NCI-H2171 treated with DMSO at 0.1 percent for 48 hours (cell line): ENCODE measurements around the gene SPANXN1.
"Not testable (repeated sequence)": the region's sequence is repeated elsewhere in the genome, so short reads cannot be mapped to it uniquely, and the experiment has no call there.

ENCODE experiments used
- DNase-seq: peaks from one replicate; lab custom pipeline; 2025; lab: John Stamatoyannopoulos, UW

The SPANXN1 gene, protein sequence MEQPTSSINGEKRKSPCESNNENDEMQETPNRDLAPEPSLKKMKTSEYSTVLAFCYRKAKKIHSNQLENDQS

DNA sequence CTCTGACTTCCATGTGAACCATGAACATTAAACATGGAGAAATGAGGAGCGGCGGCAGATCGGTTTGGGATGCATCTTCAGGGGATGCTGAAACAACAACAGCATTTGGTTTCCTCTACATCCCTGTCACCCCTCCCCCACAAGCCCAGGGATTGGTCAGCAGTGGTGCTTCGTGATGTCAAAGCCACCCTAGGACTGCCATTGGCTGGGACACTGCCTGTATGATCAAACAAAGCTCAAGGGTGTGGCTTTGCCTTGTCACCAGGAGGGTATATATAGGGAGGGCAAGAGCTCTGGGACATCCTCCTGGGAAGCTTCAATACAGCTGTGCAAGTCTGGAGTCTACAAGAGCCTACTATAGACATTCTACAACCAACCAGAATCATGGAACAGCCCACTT, at the start of gene SPANXN1:
Gene SPANXN1 (plus strand): TSS at position 301 of the 400 bp plus-strand sequence. CDS start 84 bp downstream, at position 385.
- not testable (repeated sequence) for DNase-seq

DNA sequence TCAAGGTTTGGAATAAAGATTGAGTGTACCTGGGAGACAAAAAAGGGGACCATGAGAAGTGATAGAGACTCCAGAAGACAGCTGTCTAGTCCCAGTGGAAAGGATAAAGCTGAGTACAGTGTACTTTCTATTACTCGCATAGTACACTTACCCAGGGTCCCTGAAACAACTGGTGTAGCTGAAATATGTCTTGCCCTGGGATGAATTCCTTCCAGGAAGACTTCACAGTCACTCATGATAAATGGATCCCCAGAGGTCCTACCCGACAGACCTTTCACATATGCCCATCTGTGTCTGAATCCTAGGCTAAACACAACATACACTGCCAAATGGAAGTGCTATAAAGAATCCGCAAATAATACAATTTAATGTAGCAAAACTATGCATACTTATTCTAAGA, 48.2 kb upstream of the SPANXN1 start:
- DNase-seq = no peak

DNA sequence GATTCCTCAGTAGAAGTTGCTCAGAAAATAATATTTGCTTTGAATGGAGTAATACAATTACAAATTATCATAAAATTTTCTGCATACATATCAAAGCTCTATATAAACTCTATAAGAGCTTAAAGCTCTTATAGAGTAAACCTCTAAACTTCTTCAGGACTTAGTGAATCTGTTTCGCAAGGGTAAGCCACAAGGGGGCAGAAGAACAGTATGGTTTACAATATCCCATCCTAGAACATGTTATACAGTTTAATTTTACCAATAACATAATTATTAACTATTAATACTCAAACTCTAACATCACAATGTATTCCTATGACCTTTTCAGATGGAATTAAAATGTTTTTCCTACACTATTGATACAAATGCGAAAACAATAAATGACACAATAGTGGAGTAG, 33.8 kb upstream of the SPANXN1 start:
- no peak for DNase-seq

- DNase-seq = no peak
These were observed 44.9 kb downstream of the SPANXN1 start for GRCh38 chrX:145292218-145292617.
